GM21737 (cell line): Measurements from ENCODE around the gene MRC2.
"Not testable (repeated sequence)": the region's sequence is repeated elsewhere in the genome, so short reads cannot be mapped to it uniquely, and the experiment has no call there.

Source experiments
- ATAC-seq: cut with Tn5 transposase; IDR thresholded peaks from one replicate; pipeline ENCODE4 v1.9.1; 2021; ENCODE audit warnings: mild to moderate bottlenecking, moderate library complexity; ENCODE audit not compliant: unreplicated experiment

The MRC2 gene, protein sequence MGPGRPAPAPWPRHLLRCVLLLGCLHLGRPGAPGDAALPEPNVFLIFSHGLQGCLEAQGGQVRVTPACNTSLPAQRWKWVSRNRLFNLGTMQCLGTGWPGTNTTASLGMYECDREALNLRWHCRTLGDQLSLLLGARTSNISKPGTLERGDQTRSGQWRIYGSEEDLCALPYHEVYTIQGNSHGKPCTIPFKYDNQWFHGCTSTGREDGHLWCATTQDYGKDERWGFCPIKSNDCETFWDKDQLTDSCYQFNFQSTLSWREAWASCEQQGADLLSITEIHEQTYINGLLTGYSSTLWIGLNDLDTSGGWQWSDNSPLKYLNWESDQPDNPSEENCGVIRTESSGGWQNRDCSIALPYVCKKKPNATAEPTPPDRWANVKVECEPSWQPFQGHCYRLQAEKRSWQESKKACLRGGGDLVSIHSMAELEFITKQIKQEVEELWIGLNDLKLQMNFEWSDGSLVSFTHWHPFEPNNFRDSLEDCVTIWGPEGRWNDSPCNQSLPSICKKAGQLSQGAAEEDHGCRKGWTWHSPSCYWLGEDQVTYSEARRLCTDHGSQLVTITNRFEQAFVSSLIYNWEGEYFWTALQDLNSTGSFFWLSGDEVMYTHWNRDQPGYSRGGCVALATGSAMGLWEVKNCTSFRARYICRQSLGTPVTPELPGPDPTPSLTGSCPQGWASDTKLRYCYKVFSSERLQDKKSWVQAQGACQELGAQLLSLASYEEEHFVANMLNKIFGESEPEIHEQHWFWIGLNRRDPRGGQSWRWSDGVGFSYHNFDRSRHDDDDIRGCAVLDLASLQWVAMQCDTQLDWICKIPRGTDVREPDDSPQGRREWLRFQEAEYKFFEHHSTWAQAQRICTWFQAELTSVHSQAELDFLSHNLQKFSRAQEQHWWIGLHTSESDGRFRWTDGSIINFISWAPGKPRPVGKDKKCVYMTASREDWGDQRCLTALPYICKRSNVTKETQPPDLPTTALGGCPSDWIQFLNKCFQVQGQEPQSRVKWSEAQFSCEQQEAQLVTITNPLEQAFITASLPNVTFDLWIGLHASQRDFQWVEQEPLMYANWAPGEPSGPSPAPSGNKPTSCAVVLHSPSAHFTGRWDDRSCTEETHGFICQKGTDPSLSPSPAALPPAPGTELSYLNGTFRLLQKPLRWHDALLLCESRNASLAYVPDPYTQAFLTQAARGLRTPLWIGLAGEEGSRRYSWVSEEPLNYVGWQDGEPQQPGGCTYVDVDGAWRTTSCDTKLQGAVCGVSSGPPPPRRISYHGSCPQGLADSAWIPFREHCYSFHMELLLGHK (N-terminal part only)

DNA sequence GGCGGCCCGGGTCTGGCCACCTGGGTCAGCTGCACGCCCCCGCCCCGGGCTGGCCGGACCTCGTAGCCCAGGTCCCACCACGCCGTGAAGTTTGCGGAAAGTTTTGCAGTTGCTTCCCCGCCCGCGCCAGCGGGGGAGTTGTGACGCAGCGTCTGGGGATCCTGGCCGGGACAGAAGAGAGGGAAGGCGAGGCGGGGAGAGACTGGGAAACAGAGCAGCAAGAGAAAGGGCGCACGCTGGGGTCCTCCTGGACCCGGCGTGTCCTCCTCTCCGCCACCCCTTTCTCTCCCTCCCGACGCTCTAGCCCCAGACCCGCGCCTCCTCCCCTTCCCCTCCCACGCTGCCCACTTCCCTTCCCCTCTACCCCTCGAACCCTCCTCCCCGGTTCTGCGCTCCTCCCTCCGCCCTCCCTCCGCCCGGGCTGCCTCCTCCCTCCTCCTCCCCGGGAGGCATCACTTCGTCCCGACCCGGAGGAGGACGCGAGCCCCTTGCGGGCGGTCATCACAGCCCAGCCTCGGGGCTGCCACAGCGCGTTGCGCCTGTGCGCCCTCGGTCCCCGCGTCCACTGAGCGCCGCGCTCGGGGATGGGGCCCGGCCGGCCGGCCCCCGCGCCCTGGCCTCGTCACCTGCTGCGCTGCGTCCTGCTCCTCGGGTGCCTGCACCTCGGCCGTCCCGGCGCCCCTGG lies at the start of gene MRC2:
Gene MRC2 (plus strand): TSS at position 452 of the 685 bp plus-strand sequence. CDS start 133 bp downstream, at position 585.
- ATAC-seq, result no peak

DNA sequence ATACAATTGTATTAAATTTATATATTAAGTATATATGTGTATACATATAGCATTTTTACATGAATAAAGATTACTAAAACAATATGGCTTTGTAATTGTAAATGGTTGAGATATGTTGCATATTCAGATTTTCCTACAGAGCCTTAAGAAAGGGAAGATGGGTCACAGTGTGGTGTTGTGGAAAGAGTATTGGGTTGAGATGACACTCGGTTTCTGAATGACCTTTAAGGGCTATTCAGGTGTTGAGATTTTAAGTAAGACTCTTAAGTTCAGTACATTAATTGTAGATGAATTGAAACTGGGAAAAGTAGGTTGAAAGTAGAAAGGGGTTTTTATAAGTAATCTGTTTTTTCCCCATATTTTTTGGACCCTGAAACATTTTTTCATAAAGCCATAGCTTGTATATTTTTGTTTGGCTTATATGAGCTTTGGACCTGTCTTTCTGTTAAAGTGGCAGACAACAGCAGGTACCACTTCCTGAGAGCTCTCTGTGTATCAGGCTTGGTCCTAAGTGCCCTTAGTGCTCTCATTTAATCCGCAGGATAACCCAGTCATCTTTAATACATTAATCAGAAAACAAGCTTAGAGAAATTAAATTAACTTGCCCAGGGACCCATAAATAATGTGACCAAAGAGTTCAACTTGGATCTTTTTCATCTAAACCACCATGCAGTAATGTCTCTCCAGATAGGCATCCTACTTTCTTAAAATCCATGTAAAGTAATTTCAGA lies 48.5 kb upstream of the MRC2 start:
- ATAC-seq, result no peak

DNA sequence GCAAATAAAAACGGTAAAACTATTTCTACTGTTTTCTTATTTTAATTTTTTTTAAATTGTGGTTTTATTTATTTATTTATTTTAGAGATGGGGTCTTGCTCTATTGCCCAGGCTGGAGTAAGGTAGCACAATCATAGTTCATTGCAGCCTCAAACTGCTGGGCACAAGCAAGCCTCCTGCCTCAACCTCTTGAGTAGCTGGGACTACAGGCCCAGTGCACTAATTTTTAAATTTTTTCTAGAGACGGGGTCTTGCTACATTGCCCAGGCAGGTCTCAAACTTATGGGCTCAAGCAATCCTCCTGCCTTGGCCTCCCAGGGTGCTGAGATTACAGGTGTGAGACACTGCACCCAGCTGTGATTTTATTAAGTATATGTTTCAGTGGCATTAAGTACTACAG lies 46.5 kb upstream of the MRC2 start:
- no peak for ATAC-seq

DNA sequence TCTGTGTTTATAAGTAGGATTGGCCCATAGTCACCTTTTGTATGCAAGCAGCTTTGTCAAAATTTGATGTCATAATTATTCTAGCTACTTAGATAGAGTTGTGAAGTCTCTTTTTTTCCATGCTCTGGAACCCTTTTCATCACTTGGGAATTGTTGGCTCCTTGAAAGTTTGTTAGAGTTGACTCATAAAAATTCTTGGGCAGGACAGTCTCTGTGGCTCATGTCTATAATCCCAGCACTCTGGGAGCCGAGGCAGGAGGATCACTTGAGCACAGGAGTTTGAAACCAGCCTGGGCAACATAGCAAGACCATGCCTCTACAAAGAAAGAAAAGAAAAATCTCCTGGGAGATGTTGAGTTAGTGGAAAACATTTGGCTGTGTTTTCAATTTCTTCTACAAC lies 45.7 kb upstream of the MRC2 start:
- no peak for ATAC-seq

DNA sequence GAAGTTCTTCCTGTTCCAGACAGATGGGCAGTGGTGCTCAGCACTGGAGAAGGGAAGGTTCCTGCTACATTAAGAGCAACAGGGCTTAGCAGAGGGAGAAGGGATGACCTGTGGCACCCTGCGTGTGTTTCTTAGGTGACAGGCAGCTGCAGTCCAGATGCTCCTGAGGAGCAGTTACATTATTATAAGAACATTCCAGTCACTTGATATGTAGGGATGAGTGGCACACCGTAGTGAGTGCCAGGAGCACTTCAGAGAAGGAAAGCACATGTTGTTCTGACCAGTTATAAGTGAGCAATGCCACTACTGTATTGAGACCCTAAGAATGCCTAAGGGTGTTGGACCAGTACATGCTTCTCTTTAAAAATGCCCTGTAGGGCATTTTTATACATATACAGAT lies 39.9 kb upstream of the MRC2 start:
- no peak for ATAC-seq

DNA sequence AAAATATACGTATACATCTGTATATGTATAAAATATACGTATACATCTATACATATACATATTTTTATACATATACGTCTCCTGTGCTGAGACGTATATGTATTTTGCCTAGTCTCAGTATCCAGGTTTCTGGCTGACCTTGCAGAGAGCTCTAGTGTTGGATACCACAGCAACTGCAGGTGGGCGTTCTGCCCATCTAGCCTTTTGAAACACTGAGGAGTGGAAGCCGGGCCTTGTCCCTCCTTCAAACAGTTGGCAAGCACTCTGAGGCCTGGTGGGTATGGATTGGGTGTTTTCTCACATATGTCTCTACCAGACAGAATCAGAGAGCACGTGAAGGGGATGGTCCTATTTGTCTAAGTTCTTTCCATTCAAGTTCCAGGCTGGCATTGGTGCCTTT lies 39.4 kb upstream of the MRC2 start:
- ATAC-seq, result no peak

DNA sequence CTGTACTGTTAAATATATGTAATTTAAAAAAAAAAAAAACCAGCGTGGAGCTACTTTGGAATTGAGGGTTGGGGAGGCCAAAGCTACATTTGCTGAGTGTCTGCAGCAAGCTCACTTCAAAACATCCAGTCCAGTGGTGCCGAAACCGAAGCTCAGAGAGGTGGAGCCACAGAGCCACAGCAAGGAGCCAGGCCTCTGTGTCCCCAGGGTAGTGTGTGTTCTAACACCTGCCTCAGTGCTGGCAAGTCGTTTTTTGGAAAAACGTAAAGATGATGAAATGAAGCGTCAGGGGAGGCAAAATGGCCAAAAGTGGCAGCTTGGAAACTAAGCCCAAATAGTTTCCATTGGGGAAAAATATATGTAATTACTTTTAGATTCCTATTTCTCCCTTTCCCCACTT lies 36.1 kb upstream of the MRC2 start:
- no peak for ATAC-seq

DNA sequence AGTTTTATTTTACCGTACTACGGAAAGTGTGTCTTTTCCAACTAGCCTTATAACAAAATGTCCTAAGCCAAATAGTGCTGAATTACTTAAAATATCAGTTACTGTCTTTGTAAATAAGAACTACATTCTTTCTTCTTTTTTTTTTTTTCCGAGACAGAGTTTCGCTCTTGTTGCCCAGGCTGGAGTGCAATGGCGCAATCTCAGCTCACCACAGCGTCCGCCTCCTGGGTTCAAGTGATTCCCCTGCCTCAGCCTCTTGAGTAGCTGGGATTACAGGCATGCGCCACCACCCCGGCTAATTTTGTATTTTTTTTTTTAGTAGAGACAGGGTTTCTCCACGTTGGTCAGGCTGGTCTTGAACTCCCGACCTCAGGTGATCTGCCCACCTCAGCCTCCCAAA lies 35.6 kb upstream of the MRC2 start:
- not testable (repeated sequence) for ATAC-seq

DNA sequence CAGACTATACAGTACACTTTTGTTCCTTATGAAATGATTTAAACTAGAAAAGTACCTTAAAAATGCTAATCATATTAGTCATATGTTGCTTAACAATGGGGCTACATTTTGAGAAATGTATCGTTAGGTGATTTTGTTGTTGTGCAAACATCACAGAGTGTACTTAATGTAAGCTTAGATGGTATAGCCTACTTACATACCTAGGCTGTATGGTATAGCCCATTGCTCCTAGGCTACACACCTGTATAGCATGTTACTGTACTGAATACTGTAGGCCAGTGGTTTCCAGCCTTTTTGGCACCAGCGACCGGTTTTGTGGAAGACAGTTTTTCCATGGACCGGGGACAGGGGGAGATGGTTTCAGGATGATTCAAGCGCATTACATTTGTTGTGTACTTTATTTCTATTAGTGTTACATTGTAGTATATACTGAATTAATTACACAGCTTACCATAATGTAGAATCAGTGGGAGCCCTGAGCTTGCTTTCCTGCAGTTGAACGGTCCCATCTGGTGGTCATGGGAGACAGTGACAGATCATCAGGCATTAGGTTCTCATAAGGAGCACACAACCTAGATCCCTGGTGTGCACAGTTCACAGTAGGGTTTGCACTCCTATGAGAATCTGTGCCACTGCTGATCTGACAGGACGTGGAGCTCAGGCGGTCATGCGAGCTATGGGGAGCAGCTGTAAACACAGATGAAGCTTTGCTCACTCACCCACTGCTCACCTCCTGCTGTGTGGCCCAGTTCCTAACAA lies 35.0 kb upstream of the MRC2 start:
- ATAC-seq, result no peak

DNA sequence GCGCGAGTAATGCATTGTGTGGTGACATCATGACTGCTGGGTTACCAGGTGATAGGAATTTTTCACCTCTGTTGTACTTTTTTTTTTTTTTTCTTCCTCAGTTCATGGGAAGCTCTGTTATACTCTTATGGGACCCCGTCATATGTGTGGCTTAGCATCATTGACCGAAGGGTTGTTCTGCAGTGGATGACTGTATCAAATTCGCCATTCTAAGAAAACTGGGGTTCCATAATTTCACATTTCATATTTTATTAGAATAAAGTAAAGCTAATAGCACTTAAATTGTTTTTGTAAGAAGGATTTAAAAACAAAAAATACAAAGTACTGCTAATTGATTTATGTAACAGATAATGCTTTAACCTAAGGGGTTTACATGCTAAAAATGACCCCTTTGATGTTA lies 32.0 kb upstream of the MRC2 start:
- no peak for ATAC-seq

DNA sequence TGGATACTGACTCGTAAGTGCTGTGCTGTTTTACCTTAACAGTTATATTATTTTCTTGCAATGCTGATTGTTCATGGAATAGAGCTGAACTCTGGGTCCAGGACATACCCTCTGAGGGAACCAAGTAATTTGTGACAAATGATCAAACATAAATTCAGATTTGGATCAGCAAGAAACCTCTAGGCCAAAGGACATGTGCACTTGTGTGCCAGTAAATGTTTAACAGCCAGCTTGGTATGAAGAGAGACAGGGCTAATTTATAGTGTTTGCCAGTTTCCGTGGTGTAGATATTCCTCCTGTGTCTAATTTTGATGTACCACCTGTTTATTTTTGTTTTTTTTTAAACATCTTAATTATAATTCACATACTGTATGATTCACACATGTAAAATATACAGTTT lies 30.8 kb upstream of the MRC2 start:
- ATAC-seq, result no peak

DNA sequence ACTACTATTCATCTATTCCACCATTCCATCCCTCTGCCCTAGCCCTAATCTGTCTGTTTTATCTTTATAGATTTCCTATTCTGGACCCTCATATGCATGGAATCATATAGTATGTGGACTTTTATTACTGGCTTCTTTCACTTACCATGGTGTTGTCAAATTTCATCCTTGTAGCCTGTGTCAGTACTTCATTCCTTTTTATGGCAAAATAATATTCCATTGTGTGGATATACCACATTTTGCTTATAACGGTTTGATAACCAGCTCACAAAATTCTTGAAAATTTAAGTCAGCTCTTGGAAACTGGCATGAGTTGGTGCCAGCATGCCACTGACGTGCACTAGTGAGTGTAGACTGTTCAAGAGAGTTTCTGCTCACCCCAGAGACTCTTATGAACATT lies 30.3 kb upstream of the MRC2 start:
- ATAC-seq, result no peak

DNA sequence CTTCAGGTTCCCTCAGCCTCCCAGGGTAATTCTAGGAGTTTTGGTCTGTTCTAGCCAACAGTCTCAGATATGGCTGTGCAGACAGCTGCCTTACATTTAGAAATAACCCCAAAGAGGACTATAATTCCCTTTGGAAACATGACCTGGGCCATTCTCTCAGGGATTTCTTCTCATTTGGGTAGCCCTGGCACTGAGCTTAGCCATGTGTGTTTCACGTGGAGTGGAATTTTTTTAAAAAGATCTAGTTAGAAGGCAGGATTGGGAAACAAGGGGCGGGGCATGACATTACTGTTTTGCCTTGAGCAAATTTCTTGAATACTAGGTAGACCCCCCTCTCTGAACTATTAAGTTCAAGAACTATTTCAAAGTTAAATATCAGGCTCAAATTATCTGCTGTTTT lies 29.6 kb upstream of the MRC2 start:
- ATAC-seq, result no peak

DNA sequence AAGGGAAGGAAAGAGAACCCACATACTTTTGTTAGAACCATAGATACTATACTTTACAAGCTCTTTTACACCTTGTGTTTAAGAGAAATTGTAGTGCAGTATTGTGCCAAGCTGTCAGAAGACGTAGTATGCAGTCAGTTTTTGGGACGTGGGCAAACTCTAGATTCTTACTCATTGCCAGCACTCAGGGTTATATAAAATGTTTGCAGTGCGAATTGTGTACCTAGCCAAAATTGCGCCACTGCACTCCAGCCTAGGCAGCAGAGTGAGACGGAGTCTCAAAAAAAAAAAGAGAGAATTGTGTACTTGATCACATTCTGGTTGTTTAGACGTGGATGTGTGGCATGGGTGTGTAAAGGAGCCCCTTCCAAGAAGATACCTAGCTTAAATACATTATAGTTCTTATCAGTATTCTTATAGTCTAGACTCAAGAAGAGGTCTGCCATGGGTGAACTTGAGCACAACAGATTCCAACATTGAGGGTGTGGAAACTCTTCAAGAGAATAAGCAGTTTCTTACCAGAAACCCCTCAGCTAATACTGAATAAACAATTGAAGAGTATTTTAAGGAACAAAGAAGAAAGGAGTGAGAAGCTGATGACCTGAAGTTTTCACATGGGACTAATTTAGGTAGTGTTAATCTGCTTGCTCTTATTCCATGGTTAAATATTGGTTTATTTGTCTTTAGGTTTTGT lies 27.4 kb upstream of the MRC2 start:
- no peak for ATAC-seq

DNA sequence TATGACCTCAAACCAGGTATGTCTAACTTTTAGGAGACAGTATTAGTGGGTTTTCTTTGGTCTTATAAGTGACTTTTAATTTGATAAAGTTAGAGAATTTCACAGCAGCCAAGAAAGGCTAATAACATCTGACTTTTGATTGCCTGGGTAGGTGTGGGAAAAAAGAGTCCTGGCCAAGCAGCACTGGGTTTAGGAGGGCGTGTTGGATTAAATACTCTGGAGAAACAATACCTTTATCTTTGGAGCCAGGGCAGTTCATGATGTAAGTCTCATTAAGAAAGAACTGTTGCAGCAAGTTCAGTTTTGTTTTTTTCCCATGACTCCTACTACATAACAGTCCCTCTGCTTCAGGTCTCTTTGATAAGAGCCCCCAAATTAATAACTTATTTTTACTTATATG lies 26.7 kb upstream of the MRC2 start:
- ATAC-seq, result no peak

DNA sequence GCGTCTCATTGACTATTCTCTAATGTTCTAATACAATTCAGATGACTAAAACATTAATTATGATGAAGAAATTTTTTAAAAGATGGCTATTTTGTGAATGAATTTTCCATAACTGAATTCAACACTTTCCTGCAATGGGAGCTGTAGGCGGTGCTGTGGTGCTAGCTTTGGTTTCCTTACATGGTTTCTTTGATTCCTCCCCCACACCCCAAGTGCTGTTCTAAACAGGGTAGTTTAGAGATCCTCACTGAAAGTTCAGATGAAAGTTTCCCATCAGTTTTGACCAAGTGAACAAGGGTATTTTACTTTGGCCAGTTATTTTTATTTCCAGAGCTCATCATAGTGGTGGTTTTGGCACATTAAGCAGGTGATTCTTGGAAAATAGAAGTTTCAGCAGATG lies 26.0 kb upstream of the MRC2 start:
- ATAC-seq, result no peak

DNA sequence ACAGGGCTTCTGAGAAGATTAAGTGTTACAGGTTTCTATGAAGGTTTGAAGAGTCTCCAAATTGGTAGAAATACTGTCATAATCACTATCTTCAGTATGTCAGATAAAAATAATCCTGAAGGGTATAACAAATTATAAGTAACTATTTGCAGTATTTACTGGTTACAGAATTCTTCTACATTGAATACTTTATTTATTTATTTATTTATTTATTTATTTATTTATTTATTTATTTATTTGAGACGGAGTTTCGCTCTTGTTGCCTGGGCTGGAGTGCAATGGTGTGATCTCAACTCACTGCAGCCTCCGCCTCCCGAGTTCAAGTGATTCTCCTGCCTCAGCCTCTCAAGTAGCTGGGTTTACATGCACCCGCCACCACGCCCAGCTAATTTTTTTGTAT lies 23.7 kb upstream of the MRC2 start:
- not testable (repeated sequence) for ATAC-seq

DNA sequence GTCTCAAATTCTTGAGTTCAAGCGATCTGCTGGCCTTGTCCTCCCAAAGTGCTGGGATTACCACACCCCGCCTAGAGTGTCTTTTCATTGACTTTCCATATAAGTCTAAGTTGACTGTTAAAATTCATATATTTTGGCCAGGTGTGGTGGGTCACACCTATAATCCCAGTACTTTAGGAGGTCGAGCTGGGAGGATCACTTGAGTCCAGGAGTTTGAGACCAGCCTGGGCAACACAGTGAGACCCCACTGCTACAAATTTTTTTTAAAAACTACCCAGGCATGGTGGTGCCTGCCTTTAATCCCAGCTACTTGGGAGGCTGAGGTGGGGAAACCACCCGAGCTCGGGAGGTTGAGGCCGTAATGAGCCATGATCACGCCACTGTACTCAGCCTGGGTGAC lies 21.9 kb upstream of the MRC2 start:
- ATAC-seq, result no peak

DNA sequence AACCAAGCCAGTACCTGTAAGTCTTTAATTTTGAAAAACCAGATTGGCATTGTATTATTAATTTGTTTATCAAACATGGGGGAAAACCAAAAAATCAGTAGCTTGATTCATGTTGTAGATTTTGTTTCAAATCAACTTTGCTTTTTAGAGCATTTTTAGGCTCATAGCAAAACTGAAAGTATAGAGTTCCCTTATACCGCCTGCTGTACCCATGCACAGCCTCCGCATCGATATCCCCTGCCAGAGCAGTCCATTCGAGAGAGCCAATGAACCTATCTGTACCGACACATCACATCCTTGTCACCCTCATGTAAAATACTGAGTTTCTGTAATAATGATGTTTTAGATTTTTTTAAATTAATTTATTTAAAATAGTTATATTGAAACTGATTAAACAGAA lies 16.2 kb upstream of the MRC2 start:
- ATAC-seq, result no peak
